ENCODE data around the gene EYS.

Gene EYS

DNA sequence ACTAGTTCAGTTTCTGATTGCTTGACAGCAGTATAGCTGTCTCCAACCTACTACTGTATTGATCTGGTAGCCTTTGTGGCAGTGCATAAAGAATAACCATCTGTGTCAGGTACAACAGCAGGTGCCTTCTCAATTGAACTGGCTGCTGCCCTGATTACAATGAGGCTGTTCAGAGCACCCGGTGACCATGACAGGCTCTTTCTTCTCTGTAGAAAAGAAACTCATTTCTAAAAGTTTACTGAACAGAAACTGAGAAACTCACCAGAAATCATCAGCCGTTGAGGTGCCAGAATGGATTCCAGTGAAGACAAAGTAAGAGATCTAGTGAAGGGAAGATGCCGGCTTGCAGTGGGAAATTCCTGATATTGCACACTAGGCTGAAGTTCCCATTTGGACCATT is 1117.1 kb downstream of the EYS start:
- no peaks in the 10 kb centered on the region for H3K9me3 ChIP-seq (ENCODE audit: insufficient read depth, low read length)
- H3K27me3 ChIP-seq (ENCODE audit: insufficient read depth, insufficient read length) = no peaks in the 10 kb centered on the region
- no peaks in the 10 kb centered on the region for H3K36me3 ChIP-seq (ENCODE audit: insufficient read depth, insufficient read length, low read length)
- DNase-seq (ENCODE audit: low read depth, low spot score) = no peak
- H3K4me1 ChIP-seq (ENCODE audit: insufficient read depth, insufficient read length) = no peaks in the 10 kb centered on the region
- H3K4me3 ChIP-seq (ENCODE audit: insufficient read length, low read depth) = no peak overlapping the region
- no peak for TF ChIP-seq SUZ12 (IDR thresholded peaks at IDR 0.05; ENCODE audit: extremely low read depth, insufficient read depth, insufficient read length)
- no peak for TF ChIP-seq YY1 (IDR thresholded peaks at IDR 0.05; ENCODE audit: insufficient read depth, insufficient read length)
- TF ChIP-seq ZNF274 (IDR thresholded peaks at IDR 0.05; ENCODE audit: low read depth, low read length) = no peak
- H3K9ac ChIP-seq (ENCODE audit: insufficient read length, low read depth) = no peak overlapping the region

- H3K4me1 ChIP-seq (ENCODE audit: insufficient read depth, insufficient read length) = no peaks in the 10 kb centered on the region
- no peak overlapping the region for H3K4me3 ChIP-seq (ENCODE audit: insufficient read length, low read depth)
- H3K36me3 ChIP-seq (ENCODE audit: insufficient read depth, insufficient read length, low read length) = no peaks in the 10 kb centered on the region
- no peak for TF ChIP-seq YY1 (IDR thresholded peaks at IDR 0.05; ENCODE audit: insufficient read depth, insufficient read length)
- TF ChIP-seq ZNF274 (IDR thresholded peaks at IDR 0.05; ENCODE audit: low read depth, low read length) = no peak
- TF ChIP-seq SUZ12 (IDR thresholded peaks at IDR 0.05; ENCODE audit: extremely low read depth, insufficient read depth, insufficient read length) = no peak
- H3K27me3 ChIP-seq (ENCODE audit: insufficient read depth, insufficient read length) = no peaks in the 10 kb centered on the region
- no peak for DNase-seq (ENCODE audit: low read depth, low spot score)
- H3K9me3 ChIP-seq (ENCODE audit: insufficient read depth, low read length) = no peaks in the 10 kb centered on the region
- H3K9ac ChIP-seq (ENCODE audit: insufficient read length, low read depth) = no peak overlapping the region
Observed at GRCh38 chr6:64580346-64580745, 1126.7 kb downstream of the EYS start.

- no peaks in the 10 kb centered on the region for H3K27me3 ChIP-seq (ENCODE audit: insufficient read depth, insufficient read length)
- no peak for DNase-seq (ENCODE audit: low read depth, low spot score)
- no peak overlapping the region for H3K9ac ChIP-seq (ENCODE audit: insufficient read length, low read depth)
- no peak for TF ChIP-seq SUZ12 (IDR thresholded peaks at IDR 0.05; ENCODE audit: extremely low read depth, insufficient read depth, insufficient read length)
- no peak for TF ChIP-seq YY1 (IDR thresholded peaks at IDR 0.05; ENCODE audit: insufficient read depth, insufficient read length)
- no peak for TF ChIP-seq ZNF274 (IDR thresholded peaks at IDR 0.05; ENCODE audit: low read depth, low read length)
- no peaks in the 10 kb centered on the region for H3K36me3 ChIP-seq (ENCODE audit: insufficient read depth, insufficient read length, low read length)
- H3K9me3 ChIP-seq (ENCODE audit: insufficient read depth, low read length) = no peaks in the 10 kb centered on the region
- H3K4me1 ChIP-seq (ENCODE audit: insufficient read depth, insufficient read length) = no peaks in the 10 kb centered on the region
- no peak overlapping the region for H3K4me3 ChIP-seq (ENCODE audit: insufficient read length, low read depth)
Observed at GRCh38 chr6:64553249-64553786, 1153.7 kb downstream of the EYS start.

DNA sequence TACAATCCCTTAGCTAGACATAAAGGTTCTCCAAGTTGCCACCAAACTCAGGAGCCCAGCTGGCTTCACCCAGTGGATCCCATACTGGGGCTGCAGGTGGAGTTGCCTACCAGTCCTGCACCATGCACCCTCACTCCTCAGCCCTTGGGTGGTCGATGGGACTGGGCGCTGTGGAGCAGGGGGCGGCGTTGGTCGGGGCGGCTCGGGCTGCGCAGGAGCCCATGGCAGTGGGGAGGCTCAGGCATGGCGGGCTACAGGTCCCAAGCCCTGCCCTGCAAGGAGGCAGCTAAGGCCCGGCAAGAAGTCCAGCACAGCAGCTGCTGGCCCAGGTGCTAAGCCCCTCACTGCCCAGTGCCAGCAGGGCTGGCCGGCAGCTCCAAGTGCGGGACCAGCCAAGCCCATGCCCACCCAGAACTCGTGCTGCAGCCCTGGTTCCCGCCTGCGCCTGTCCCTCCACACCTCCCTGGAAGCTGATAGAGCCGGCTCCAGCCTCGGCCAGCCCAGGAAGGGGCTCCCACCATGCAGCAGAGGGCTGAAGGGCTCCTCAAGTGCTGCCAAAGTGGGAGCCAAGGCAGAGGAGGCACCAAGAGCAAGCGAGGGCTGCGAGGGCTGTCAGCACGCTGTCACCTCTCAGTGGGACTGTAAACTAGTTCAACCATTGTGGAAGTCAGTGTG is 1159.3 kb downstream of the EYS start:
- no peaks in the 10 kb centered on the region for H3K36me3 ChIP-seq (ENCODE audit: insufficient read depth, insufficient read length, low read length)
- no peak overlapping the region for H3K9ac ChIP-seq (ENCODE audit: insufficient read length, low read depth)
- H3K4me1 ChIP-seq (ENCODE audit: insufficient read depth, insufficient read length) = no peaks in the 10 kb centered on the region
- no peak for TF ChIP-seq SUZ12 (IDR thresholded peaks at IDR 0.05; ENCODE audit: extremely low read depth, insufficient read depth, insufficient read length)
- no peak for TF ChIP-seq ZNF274 (IDR thresholded peaks at IDR 0.05; ENCODE audit: low read depth, low read length)
- TF ChIP-seq YY1 (IDR thresholded peaks at IDR 0.05; ENCODE audit: insufficient read depth, insufficient read length) = no peak
- H3K4me3 ChIP-seq (ENCODE audit: insufficient read length, low read depth) = no peak overlapping the region
- no peaks in the 10 kb centered on the region for H3K9me3 ChIP-seq (ENCODE audit: insufficient read depth, low read length)
- no peak for DNase-seq (ENCODE audit: low read depth, low spot score)
- no peaks in the 10 kb centered on the region for H3K27me3 ChIP-seq (ENCODE audit: insufficient read depth, insufficient read length)

- H3K9me3 ChIP-seq (ENCODE audit: insufficient read depth, low read length) = no peaks in the 10 kb centered on the region
- H3K36me3 ChIP-seq (ENCODE audit: insufficient read depth, insufficient read length, low read length) = no peaks in the 10 kb centered on the region
- H3K4me3 ChIP-seq (ENCODE audit: insufficient read length, low read depth) = no peak overlapping the region
- TF ChIP-seq SUZ12 (IDR thresholded peaks at IDR 0.05; ENCODE audit: extremely low read depth, insufficient read depth, insufficient read length) = no peak
- no peak for TF ChIP-seq YY1 (IDR thresholded peaks at IDR 0.05; ENCODE audit: insufficient read depth, insufficient read length)
- no peak for TF ChIP-seq ZNF274 (IDR thresholded peaks at IDR 0.05; ENCODE audit: low read depth, low read length)
- no peaks in the 10 kb centered on the region for H3K27me3 ChIP-seq (ENCODE audit: insufficient read depth, insufficient read length)
- H3K4me1 ChIP-seq (ENCODE audit: insufficient read depth, insufficient read length) = no peaks in the 10 kb centered on the region
- no peak overlapping the region for H3K9ac ChIP-seq (ENCODE audit: insufficient read length, low read depth)
- no peak for DNase-seq (ENCODE audit: low read depth, low spot score)
Observed at GRCh38 chr6:64539917-64540316, 1167.1 kb downstream of the EYS start.

GRCh38 chr6:64538722-64539121 is 1168.3 kb downstream of the EYS start:
- Histone ChIP-seq H3K4me3 (ENCODE audit: insufficient read length, low read depth) (no peak overlapping the region), H3K9me3 (ENCODE audit: insufficient read depth, low read length) (no peaks in the 10 kb centered on the region), H3K9ac (ENCODE audit: insufficient read length, low read depth) (no peak overlapping the region), H3K4me1 (ENCODE audit: insufficient read depth, insufficient read length) (no peaks in the 10 kb centered on the region), H3K27me3 (ENCODE audit: insufficient read depth, insufficient read length) (no peaks in the 10 kb centered on the region), H3K36me3 (ENCODE audit: insufficient read depth, insufficient read length, low read length) (no peaks in the 10 kb centered on the region)
- no peak for DNase-seq (ENCODE audit: low read depth, low spot score)
- no peak for TF ChIP-seq YY1 (IDR thresholded peaks at IDR 0.05; ENCODE audit: insufficient read depth, insufficient read length)
- no peak for TF ChIP-seq ZNF274 (IDR thresholded peaks at IDR 0.05; ENCODE audit: low read depth, low read length)
- no peak for TF ChIP-seq SUZ12 (IDR thresholded peaks at IDR 0.05; ENCODE audit: extremely low read depth, insufficient read depth, insufficient read length)

DNA sequence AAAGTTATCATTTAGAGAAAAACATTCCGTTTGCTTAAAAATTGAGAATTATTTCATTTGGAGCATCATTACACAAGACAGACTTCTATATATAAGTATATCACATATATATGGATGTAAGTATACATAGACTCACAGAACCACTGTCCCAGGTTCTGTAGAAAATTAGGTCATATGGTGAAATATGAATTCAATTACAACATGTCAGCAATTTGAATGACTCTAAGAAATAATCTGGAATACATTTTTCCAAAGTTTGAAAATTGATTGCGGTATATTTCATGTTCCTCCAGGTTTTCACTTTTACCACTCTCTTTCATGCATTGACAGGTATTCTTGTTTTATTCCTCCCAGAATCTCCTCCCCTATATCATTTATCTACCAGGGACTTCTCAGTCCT is 1179.1 kb downstream of the EYS start:
- no peaks in the 10 kb centered on the region for H3K4me1 ChIP-seq (ENCODE audit: insufficient read depth, insufficient read length)
- no peak for TF ChIP-seq SUZ12 (IDR thresholded peaks at IDR 0.05; ENCODE audit: extremely low read depth, insufficient read depth, insufficient read length)
- no peak for TF ChIP-seq YY1 (IDR thresholded peaks at IDR 0.05; ENCODE audit: insufficient read depth, insufficient read length)
- no peak for TF ChIP-seq ZNF274 (IDR thresholded peaks at IDR 0.05; ENCODE audit: low read depth, low read length)

More for the DNA sequence above, 1179.1 kb downstream of the EYS start:
- Histone ChIP-seq H3K9ac (ENCODE audit: insufficient read length, low read depth) (no peak overlapping the region), H3K36me3 (ENCODE audit: insufficient read depth, insufficient read length, low read length) (no peaks in the 10 kb centered on the region), H3K27me3 (ENCODE audit: insufficient read depth, insufficient read length) (no peaks in the 10 kb centered on the region), H3K4me3 (ENCODE audit: insufficient read length, low read depth) (no peak overlapping the region), H3K9me3 (ENCODE audit: insufficient read depth, low read length) (no peaks in the 10 kb centered on the region)
- DNase-seq (ENCODE audit: low read depth, low spot score) = no peak
